ENCODE results near the gene AP1G2.

DNA sequence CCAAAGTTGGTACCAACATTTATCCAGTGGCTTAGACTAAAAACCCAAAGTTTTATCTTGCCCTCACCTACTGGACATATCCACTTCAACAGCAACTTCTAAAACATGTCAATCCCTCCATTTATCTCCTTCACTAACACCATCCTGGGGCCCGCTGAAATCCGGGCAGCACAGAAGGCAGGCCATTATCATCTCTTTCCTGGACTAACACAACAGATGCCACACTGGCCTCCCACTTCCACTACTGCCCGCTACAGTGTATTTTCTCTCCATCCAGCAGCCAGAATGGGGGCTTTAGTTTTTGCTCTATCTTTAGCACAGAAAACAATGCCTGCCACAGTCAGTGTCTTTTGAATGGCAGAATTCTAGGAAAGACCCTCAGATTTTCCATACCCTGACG, 31.6 kb downstream of the AP1G2 start:
- TF ChIP-seq CREB1 (IDR thresholded peaks at IDR 0.05; ENCODE audit: low read depth) (no peak), TAF1 (IDR thresholded peaks at IDR 0.05; ENCODE audit: low read depth) (no peak), RAD21 (IDR thresholded peaks at IDR 0.05; ENCODE audit: low read depth) (no peak), REST (IDR thresholded peaks at IDR 0.05; ENCODE audit: low read depth) (no peak), YY1 (IDR thresholded peaks at IDR 0.05; ENCODE audit: low read depth) (no peak), MAX (IDR thresholded peaks at IDR 0.05) (no peak), CEBPB (IDR thresholded peaks at IDR 0.05) (no peak), TEAD4 (IDR thresholded peaks at IDR 0.05) (no peak), ZBTB7A (IDR thresholded peaks at IDR 0.05; ENCODE audit: low read depth) (no peak), NFIC (IDR thresholded peaks at IDR 0.05) (no peak)
- TF ChIP-seq, protein P1, sequence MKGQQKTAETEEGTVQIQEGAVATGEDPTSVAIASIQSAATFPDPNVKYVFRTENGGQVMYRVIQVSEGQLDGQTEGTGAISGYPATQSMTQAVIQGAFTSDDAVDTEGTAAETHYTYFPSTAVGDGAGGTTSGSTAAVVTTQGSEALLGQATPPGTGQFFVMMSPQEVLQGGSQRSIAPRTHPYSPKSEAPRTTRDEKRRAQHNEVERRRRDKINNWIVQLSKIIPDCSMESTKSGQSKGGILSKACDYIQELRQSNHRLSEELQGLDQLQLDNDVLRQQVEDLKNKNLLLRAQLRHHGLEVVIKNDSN (IDR thresholded peaks at IDR 0.05) = no peak

All from Ishikawa (cell line).